Fibroblast of lung (primary cell): Measurements from ENCODE around the gene PRKAR1B.

Source experiments
- CTCF ChIP-seq, 2 donors: IDR thresholded peaks in 1 of 2; conservative IDR thresholded peaks in 1 of 2; 1 replicate in 1 of 2; 2 replicates in 1 of 2; pipeline ENCODE4 v1.5.1; 2011 to 2012; ENCODE audit warnings: low read length in 2 of 2, control low read depth in 1 of 2, inconsistent platforms in 1 of 2, low read depth in 1 of 2, mild to moderate bottlenecking in 1 of 2
- EZH2 ChIP-seq: IDR thresholded peaks from 2 replicates; pipeline ENCODE4 v1.5.1; 2012; ENCODE audit warnings: low read length, control low read depth, mild to moderate bottlenecking; ENCODE audit errors: missing control alignments

- TF ChIP-seq EZH2, result no peak
- no peak for TF ChIP-seq CTCF (conservative IDR thresholded peaks at IDR 0.05 in 1 of 2, IDR thresholded peaks at IDR 0.05 in 1 of 2; ENCODE audit: low read depth in 1 of 2, low read length in 2 of 2)
These were observed 204.1 kb downstream of the PRKAR1B start for GRCh38 chr7:522951-523314.
